Esophagus squamous epithelium (tissue), 5 donors: ENCODE measurements around the gene SPATS2L. TPM values are rescaled to one million over a fixed set of nuclear protein-coding genes. Genes with fewer than 3 reads are reported as not detected.

Source experiments
- DNase-seq: peaks from one replicate; lab custom pipeline; 2025; lab: John Stamatoyannopoulos, UW
- H3K27ac ChIP-seq, 4 donors: fragments of 200-600 bp; sonication (generic); one replicate each; pipeline ENCODE4 v1.5.1; 2016 to 2019; ENCODE audit warnings: mild to moderate bottlenecking in 1 of 4
- H3K27me3 ChIP-seq, 4 donors: fragments of 200-600 bp; sonication (generic); 1 replicate in 3 of 4; 2 replicates in 1 of 4; pipeline versions ENCODE4 v1.5.1 to v1.6.0; 2017 to 2021; ENCODE audit warnings: antibody characterized with exemption in 1 of 4
- H3K36me3 ChIP-seq, 3 donors: fragments of 200-600 bp; sonication (generic); one replicate each; pipeline ENCODE4 v1.5.1; 2016 to 2019
- H3K4me1 ChIP-seq, 3 donors: fragments of 200-600 bp; sonication (generic); one replicate each; pipeline ENCODE4 v1.5.1; 2017 to 2019
- H3K4me3 ChIP-seq, 4 donors: fragments of 200-600 bp; sonication (generic); 1 replicate in 3 of 4; 2 replicates in 1 of 4; pipeline ENCODE4 v1.5.1; 2016 to 2019; ENCODE audit warnings: mild to moderate bottlenecking in 2 of 4, moderate library complexity in 1 of 4
- H3K9me3 ChIP-seq, 3 donors: fragments of 200-600 bp; sonication (generic); one replicate each; pipeline ENCODE4 v1.5.1; 2016 to 2019
- CTCF ChIP-seq, 6 experiments: fragments of 450-650 bp in 4 of 6; fragments of 200-600 bp in 2 of 6; sonication (generic) in 2 of 6; IDR thresholded peaks; one replicate each; pipeline ENCODE4 v1.5.1; 2016 to 2019; ENCODE audit warnings: antibody characterized with exemption in 6 of 6, mild to moderate bottlenecking in 4 of 6, moderate library complexity in 4 of 6
- POLR2A ChIP-seq, 4 donors: fragments of 450-650 bp; IDR thresholded peaks; one replicate each; pipeline ENCODE4 v1.6.1; 2017; ENCODE audit warnings: antibody characterized with exemption in 4 of 4, mild to moderate bottlenecking in 4 of 4, moderate library complexity in 3 of 4
- WGBS, 2 donors: methylation state at CpG; one replicate each; pipeline ENCODE4 v1.1.5; 2018; 5-methylcytosine and 5-hydroxymethylcytosine counted together
- intact Hi-C: fragments of 100-400 bp; cut with DNase I; formaldehyde crosslinking; loops from one replicate; pipeline ENCODE4 v1.15.0; 2022
- total RNA-seq, 4 donors: library from RNA; depleted of rRNA; stranded (reverse); fragments of >200 nt; gene quantifications; one replicate each; pipeline ENCODE4 v1.1.0, GENCODE V29; 2016
- donor health status: DM: yes; HTN: yes; CAD: no.

Gene SPATS2L
- total RNA-seq, 4 donors from 2014 or later: 53.2 to 91.9 (median 68.3) TPM

GRCh38 chr2:200490001-200490400, 183.5 kb downstream of the SPATS2L start:
- no peaks in the 10 kb centered on the region for H3K27me3 ChIP-seq
- no peaks in the 10 kb centered on the region for H3K9me3 ChIP-seq
- H3K4me1 ChIP-seq: no peaks in the 10 kb centered on the region
- intact Hi-C loops: no loop called here
- DNase-seq: no peak
- 90 to 98% methylated on average over 15 to 18 of the region's 22 CpGs for WGBS, 2 donors
- H3K4me3 ChIP-seq: no peak overlapping the region
- TF ChIP-seq CTCF (IDR thresholded peaks at IDR 0.05) (no peak), POLR2A (IDR thresholded peaks at IDR 0.05) (no peak)
- H3K27ac ChIP-seq: no peak overlapping the region
- peaks cover 0 to 63% (median 19%) of the 10 kb centered on the region in 3 donors for H3K36me3 ChIP-seq

GRCh38 chr2:200492656-200493055, 186.2 kb downstream of the SPATS2L start:
- intact Hi-C loops: no loop called here
- DNase-seq: no peak
- Histone ChIP-seq H3K9me3 (no peaks in the 10 kb centered on the region), H3K27ac (no peak overlapping the region), H3K27me3 (no peaks in the 10 kb centered on the region), H3K36me3 (peaks cover 0 to 89% (median 19%) of the 10 kb centered on the region in 3 donors), H3K4me3 (no peak overlapping the region), H3K4me1 (no peaks in the 10 kb centered on the region)
- TF ChIP-seq CTCF (IDR thresholded peaks at IDR 0.05) (no peak), POLR2A (IDR thresholded peaks at IDR 0.05) (no peak)

GRCh38 chr2:200494048-200494447, 187.6 kb downstream of the SPATS2L start:
- no peak overlapping the region for H3K4me3 ChIP-seq
- H3K27me3 ChIP-seq: no peaks in the 10 kb centered on the region
- no peaks in the 10 kb centered on the region for H3K9me3 ChIP-seq
- peaks cover 0 to 99% (median 19%) of the 10 kb centered on the region in 3 donors for H3K36me3 ChIP-seq
- 62 to 91% methylated on average over 2 of the region's 2 CpGs for WGBS, 2 donors
- H3K27ac ChIP-seq: no peak overlapping the region
- H3K4me1 ChIP-seq: no peaks in the 10 kb centered on the region
- no peak for DNase-seq
- intact Hi-C loops: no loop called here
- TF ChIP-seq POLR2A (IDR thresholded peaks at IDR 0.05) (no peak), CTCF (IDR thresholded peaks at IDR 0.05) (no peak)

- Histone ChIP-seq H3K9me3 (no peaks in the 10 kb centered on the region), H3K4me1 (no peaks in the 10 kb centered on the region), H3K36me3 (peaks cover 0 to 75% (median 10%) of the 10 kb centered on the region in 3 donors), H3K27me3 (no peaks in the 10 kb centered on the region), H3K4me3 (no peak overlapping the region), H3K27ac (no peak overlapping the region)
- 88 to 100% methylated on average over 1 of the region's 1 CpG for WGBS, 2 donors
- no peak for DNase-seq
- no peak for TF ChIP-seq CTCF (IDR thresholded peaks at IDR 0.05)
- TF ChIP-seq POLR2A (IDR thresholded peaks at IDR 0.05): no peak
- intact Hi-C loops: no loop called here
Observed at GRCh38 chr2:200496696-200497095, 190.2 kb downstream of the SPATS2L start.

GRCh38 chr2:200498402-200499162, 192.1 kb downstream of the SPATS2L start:
- 82 to 87% methylated on average over 2 of the region's 2 CpGs for WGBS, 2 donors
- intact Hi-C loops: no loop called here
- TF ChIP-seq CTCF (IDR thresholded peaks at IDR 0.05) (no peak), POLR2A (IDR thresholded peaks at IDR 0.05) (no peak)
- Histone ChIP-seq H3K9me3 (no peaks in the 10 kb centered on the region), H3K27ac (no peak overlapping the region), H3K4me3 (no peak overlapping the region), H3K36me3 (peaks cover 0 to 73% (median under 1%) of the 10 kb centered on the region in 3 donors), H3K27me3 (no peaks in the 10 kb centered on the region), H3K4me1 (no peaks in the 10 kb centered on the region)
- DNase-seq: no peak
